Ammon's horn (tissue), 1 donor: ENCODE data around the gene CEBPA.

Experiments used
- DNase-seq: peaks from one replicate; pipeline ENCODE4 v3.0.0-alpha.2; 2016; ENCODE audit warnings: low spot score

CEBPA gene

GRCh38 chr19:33287438-33287837 lies 14.9 kb downstream of the CEBPA start:
- no peak for DNase-seq

GRCh38 chr19:33286899-33287298 lies 15.4 kb downstream of the CEBPA start:
- DNase-seq, result no peak

- DNase-seq, result no peak
Observed at GRCh38 chr19:33285441-33285927, 16.9 kb downstream of the CEBPA start.

DNA sequence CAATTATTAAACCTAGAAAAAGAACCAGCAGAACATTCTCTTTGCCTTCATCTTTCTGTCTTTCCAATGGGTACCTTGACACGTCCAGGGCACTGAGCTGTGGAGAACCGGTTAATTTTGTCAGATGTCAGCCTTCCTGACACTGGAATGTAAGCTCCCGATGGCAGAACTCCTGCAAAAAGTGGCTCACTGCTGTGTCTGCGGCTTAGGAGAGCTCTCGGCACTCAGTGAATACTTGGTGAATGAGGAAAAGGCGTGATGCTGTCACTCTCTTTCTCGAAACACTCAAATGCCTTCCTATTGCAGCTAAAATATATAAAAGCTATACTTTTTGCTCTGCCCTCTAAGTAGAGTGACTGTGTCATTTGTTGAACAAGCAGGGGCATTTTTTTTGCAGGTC lies 17.6 kb downstream of the CEBPA start:
- no peak for DNase-seq

GRCh38 chr19:33284146-33284643 lies 18.1 kb downstream of the CEBPA start:
- DNase-seq, result no peak

DNA sequence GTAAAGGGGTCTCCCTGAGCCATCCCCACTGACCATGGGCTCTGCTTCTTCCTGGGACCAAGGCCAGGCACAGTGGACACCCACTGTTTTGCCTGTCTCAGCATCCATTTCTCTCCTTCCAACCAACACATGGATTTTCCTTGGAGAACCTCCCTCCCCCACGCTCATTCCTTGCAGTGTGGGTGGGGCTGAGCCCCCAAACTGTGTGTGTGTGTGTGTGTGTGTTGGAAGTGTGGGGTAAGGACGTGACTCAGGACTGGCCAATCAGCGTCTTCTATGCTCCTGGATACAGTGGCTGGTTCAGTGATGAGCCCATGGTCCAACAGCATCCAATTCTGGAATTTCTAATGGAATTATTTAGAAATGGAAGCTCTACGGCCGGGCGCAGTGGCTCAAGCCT lies 18.7 kb downstream of the CEBPA start:
- DNase-seq, result no peak

DNA sequence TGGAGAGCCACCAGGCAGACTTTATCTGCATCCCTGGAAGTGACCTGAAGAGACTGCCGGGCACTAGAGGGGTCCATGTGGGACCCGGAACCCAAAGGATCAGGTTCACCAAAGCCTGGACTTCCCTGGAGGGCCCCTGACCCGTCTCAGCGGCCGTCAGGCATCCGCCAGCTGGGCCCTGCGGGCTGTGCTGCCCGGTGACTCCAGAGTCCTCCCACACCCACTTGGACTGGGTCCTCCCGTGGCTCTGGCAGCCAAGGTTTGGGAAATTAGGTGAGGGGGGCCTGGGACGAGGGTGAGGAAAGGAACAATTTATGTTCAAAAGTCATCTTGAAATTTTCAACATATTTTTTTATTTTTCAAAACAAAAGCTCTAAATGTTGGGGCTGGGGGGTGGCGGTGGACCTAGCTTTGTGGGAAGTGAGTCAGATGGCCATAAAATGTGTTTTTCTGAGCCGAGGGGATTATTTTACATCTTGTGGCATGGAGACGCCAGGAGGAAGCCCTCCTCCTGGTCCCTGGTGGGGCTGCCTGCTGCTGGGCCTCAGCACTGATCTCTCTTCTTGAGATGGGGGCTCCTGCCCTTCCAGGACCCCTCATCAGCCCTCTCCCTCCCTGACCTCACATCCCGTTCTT lies 20.2 kb downstream of the CEBPA start:
- DNase-seq, result no peak

GRCh38 chr19:33281296-33281926 lies 20.9 kb downstream of the CEBPA start:
- DNase-seq, result no peak

DNA sequence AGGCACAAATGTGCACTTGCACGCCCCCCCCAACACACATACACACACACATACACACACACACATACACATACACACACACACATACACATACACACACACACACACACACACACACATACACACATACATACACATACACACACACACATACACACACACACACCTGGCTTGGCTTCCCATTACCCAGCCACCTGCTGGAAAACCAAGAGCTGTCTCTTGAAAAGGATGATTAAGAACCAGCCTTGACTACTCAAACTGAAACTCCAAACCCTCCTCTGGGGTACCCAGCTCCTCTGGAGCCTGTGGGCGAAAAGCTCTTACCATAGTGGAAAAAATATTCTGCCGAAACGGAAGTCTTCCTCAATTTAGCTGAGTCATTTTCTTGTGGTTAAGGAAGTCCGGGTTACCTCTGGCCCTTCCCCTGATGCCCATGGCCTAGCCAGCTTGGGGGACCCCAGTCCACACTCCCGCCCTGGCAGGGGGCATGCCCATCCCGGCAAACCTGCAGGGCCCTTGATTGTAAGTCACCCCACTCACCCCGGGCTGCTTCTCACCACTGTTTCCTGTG lies 21.9 kb downstream of the CEBPA start:
- DNase-seq, result no peak

DNA sequence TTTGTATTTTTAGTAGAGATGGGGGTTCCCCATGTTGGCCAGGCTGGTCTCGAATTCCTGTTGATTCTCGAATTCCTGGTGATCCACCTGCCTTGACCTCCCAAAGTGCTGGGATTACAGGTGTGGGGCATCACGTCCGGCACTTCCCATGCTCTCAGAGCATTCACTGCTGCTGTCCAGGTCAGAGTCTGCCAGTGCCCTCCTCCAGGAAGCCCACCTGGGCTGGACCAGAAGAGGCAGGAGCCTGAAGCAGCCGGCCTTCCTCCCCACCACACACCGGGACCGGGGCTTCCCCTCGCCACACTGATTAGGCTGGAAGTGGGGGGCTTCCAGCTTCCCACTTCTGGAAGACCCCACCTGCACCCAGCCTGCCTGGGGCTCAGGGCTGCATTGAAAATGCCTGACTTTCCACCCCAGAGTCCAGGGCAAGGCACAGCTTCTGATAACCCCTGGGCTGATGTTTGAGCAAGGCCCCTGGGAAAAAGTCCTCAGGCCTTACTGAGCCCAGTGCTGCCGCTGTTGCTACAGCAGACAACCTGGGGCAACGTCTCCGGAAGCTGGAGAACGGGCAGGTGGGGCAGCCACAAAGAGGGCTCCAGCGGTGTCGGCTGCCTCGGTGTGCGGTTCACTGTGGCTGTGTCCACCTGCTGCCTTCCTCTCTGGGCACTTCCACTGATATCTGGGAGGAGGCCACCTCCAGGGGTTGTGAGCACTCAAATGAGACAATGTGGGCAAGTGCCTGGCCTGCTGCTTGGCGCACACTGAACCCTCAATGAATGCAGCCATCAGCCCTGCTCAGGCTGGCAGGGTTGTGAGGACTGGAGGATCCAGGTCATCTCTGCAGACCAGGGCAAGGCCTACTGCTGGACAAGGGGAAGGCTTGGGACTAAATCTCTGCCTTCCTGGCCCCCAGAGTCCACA lies 22.6 kb downstream of the CEBPA start:
- DNase-seq, result no peak

GRCh38 chr19:33278403-33279269 lies 23.7 kb downstream of the CEBPA start:
- no peak for DNase-seq

DNA sequence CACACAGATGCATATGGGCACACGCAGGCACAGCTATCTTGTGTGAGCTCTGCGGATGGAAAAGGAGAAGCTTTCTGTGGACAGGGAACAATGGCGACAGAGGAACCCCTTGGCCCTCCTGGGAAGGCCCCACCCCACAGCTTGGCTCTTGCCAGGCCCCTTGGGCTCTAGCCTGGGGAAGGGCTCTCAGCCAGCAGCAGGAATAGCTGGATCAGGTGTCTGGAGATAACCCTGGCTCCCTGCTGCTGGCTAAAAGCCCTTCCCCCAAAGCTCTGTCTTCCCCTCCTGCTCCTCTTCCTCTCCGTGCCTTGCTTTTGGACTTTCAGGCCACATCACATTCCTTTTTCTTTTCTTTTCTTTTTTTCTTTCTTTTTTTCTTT lies 24.3 kb downstream of the CEBPA start:
- DNase-seq, result no peak

DNA sequence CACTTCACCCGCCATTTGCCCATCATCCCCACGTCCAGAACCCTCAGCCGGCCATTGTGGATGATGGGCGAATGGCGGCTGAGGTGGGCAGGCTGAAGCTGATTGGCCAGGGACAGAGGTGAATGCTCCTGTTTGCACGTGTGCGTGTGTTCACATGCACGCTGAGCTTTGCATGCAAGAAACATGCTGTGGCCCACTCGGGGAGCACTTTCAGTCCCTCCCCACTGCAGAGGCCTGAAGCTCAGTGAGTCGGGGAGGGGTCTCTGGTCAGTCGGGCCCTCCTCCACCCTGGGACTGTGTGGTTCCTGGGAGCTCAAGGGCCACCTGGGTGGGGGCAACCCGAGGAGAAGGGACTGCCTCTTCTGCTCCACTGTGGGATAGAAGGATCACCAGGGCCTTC lies 24.9 kb downstream of the CEBPA start:
- DNase-seq, result no peak

DNA sequence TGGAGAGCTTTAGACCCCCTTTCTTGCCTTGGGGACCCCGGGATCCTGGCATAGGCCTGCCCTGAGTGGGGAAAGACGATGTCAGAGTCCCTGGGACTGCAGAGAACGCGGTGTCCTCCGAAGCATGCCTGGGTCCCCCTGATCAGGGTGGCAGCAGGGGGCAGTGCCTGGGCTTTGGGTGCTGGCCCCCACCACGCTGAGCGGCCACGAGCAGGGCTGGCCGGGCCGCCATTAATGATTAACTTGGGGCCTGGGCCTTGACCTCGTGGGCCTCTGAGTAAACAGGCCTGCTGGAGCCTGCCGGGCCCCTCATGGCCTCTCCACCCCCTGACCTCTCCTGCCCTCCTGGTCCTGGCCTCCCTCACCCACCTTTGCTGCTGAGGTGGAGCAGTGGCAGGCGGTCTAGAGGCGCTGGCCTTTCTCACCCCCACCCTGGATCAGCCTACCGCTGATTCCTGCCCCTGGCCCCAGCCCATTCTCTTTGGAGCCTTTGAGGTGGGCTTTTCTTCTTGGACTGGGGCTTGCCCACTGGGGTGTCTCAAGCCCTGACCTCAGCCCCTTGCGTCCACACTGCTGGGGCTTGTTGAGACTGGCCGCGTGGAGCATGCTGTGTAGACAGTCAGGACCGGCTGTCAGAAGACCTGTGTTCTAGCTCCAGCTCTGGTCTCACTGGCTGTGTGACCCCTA lies 26.3 kb downstream of the CEBPA start:
- no peak for DNase-seq

- no peak for DNase-seq
Observed at GRCh38 chr19:33275559-33275932, 26.8 kb downstream of the CEBPA start.

- no peak for DNase-seq
Observed at GRCh38 chr19:33274663-33275558, 27.4 kb downstream of the CEBPA start.

- DNase-seq, result peak; percentile 46
Observed at GRCh38 chr19:33273881-33274662, 28.3 kb downstream of the CEBPA start.

GRCh38 chr19:33273065-33273736 lies 29.1 kb downstream of the CEBPA start:
- DNase-seq, result no peak
